ENCODE measurements around the gene BTBD9. TPM values are rescaled to one million over a fixed set of nuclear protein-coding genes. Genes with fewer than 3 reads are reported as not detected.
A peak's percentile ranks its signal among the peaks of the same experiment; 100 is the strongest.

Gene BTBD9
- polyA plus RNA-seq, 2 of the 4 experiments (the other 2 are of a cell fraction), result 2.3 to 4.6 TPM

DNA sequence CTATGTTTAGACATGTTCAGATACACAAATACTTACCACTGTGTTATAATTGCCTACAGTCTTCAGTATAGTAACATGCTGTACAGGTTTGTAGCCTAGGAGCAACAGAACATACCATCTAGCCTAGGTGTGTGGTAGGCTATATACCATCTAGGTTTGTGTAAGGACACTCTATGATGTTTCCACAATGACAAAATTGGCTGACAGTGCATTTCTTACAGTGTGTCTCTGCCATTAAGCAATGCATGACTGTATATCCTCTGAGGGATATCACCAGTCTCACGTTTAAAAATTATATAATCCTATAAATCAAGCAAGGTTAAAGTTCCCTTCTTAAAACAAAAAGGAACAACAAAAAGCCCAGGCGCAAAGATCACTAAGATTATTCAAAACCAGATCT lies 352.2 kb downstream of the BTBD9 start:
- no peak for ATAC-seq
- H3K4me3 ChIP-seq, result no peak overlapping the region
- no peak for DNase-seq (ENCODE audit: low read depth in 1 of 2, low spot score in 1 of 2)
- no peak for FAIRE-seq
- H3K4me2 ChIP-seq, result no peak overlapping the region
- TF ChIP-seq RCOR1 (IDR thresholded peaks at IDR 0.05; ENCODE audit: low read depth, low read length), result no peak
- TF ChIP-seq PHF8 (IDR thresholded peaks at IDR 0.05; ENCODE audit: borderline replicate concordance, low read depth), result no peak
- TF ChIP-seq BHLHE40 (IDR thresholded peaks at IDR 0.05; ENCODE audit: low read depth, low read length), result no peak
- no peak for TF ChIP-seq JUN (IDR thresholded peaks at IDR 0.05)
- TF ChIP-seq MAFK (IDR thresholded peaks at IDR 0.05; ENCODE audit: partially characterized antibody), result peak; percentile 83
- TF ChIP-seq, protein P1, sequence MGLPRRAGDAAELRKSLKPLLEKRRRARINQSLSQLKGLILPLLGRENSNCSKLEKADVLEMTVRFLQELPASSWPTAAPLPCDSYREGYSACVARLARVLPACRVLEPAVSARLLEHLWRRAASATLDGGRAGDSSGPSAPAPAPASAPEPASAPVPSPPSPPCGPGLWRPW (IDR thresholded peaks at IDR 0.05), result no peak
- no peaks in the 10 kb centered on the region for H3K4me1 ChIP-seq
- no peak overlapping the region for H3K27ac ChIP-seq
- CTCF ChIA-PET, result no interaction called here
- 77% methylated on average over 2 of the region's 2 CpGs for WGBS (ENCODE audit: missing lambda C conversion rate)
- POLR2A ChIA-PET, result no interaction called here
- H3K9me3 ChIP-seq, result no peaks in the 10 kb centered on the region

DNA sequence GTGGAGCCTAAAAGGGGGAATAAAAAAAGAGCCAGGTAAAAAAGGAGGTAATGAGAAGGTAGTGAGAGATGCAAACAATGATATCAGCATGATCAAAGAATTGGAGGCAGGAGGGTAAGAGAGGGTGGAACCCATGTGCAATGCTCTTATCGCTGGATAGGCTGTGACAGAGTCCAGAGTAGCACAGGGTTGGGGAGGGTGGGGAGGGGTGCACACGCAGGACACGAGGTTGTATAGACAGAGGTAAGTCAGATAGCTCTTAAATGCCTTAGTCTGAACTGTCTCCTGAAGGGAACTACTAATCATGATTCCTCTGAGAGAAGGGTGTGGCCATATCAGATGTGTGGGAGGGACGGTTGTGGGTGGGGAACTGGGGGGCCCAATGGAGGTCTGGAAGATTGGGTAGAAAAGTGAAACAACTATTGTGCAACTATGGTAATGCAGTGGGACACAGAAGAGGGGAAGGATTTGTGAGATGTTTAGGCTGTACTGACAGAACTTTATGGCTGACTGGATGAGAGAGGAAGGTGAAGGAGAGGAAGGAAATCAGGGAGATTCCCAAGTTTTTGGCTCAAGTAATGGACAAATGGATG lies 354.8 kb downstream of the BTBD9 start:
- ChIA-PET POLR2A (no interaction called here), CTCF (no interaction called here)
- WGBS (ENCODE audit: missing lambda C conversion rate), result 89% methylated on average over 4 of the region's 4 CpGs
- no peak for TF ChIP-seq GATA3 (IDR thresholded peaks at IDR 0.05; ENCODE audit: borderline replicate concordance)
- no peaks in the 10 kb centered on the region for H3K9me3 ChIP-seq
- no peak for FAIRE-seq
- no peak overlapping the region for H3K4me2 ChIP-seq
- H3K4me1 ChIP-seq, result no peaks in the 10 kb centered on the region
- no peak for ATAC-seq
- no peak overlapping the region for H3K27ac ChIP-seq
- no peak for DNase-seq (ENCODE audit: low read depth in 1 of 2, low spot score in 1 of 2)
- no peak overlapping the region for H3K4me3 ChIP-seq

DNA sequence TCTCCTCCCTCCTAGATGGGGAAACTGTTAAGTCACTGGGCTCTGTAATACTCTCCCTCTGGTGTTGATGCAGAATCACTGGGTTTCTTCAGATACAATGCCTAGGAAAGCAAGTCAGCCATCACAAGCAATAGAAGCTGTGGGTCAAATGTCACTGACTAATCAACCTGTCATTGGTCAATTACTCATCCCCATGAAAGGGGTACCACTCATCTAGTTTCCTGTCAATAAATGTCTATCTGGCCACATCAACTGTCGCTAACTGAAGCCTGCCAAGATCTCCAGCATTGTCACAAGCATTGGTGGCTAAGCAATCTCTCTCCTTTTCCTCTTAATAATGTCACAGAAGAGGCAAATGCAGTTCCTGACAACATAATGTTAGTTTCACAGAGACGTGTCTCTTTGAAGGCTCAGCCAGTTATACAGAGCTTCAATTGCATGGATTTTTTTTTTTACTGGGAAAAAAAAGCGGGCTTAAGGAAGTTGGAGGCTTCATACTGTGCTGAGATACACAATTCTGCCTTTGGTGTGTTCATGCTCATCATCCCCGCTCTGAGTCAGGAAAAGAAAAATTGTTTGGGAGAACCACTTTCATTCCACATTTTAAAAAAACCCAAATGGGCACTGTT lies 355.9 kb downstream of the BTBD9 start:
- ChIA-PET POLR2A (no interaction called here), CTCF (interaction anchor here (1.3 kb wide), 1 partner anchor 47 kb away, joined by 3 read pairs; no protein-coding TSS in a partner anchor)
- Histone ChIP-seq H3K4me1 (no peaks in the 10 kb centered on the region), H3K4me3 (no peak overlapping the region), H3K9me3 (no peaks in the 10 kb centered on the region), H3K27ac (no peak overlapping the region), H3K4me2 (no peak overlapping the region)
- DNase-seq (ENCODE audit: low read depth in 1 of 2, low spot score in 1 of 2), result no peak
- ATAC-seq, result no peak
- WGBS (ENCODE audit: missing lambda C conversion rate), result 87% methylated on average over 4 of the region's 4 CpGs
- no peak for FAIRE-seq
- TF ChIP-seq, protein P2, sequence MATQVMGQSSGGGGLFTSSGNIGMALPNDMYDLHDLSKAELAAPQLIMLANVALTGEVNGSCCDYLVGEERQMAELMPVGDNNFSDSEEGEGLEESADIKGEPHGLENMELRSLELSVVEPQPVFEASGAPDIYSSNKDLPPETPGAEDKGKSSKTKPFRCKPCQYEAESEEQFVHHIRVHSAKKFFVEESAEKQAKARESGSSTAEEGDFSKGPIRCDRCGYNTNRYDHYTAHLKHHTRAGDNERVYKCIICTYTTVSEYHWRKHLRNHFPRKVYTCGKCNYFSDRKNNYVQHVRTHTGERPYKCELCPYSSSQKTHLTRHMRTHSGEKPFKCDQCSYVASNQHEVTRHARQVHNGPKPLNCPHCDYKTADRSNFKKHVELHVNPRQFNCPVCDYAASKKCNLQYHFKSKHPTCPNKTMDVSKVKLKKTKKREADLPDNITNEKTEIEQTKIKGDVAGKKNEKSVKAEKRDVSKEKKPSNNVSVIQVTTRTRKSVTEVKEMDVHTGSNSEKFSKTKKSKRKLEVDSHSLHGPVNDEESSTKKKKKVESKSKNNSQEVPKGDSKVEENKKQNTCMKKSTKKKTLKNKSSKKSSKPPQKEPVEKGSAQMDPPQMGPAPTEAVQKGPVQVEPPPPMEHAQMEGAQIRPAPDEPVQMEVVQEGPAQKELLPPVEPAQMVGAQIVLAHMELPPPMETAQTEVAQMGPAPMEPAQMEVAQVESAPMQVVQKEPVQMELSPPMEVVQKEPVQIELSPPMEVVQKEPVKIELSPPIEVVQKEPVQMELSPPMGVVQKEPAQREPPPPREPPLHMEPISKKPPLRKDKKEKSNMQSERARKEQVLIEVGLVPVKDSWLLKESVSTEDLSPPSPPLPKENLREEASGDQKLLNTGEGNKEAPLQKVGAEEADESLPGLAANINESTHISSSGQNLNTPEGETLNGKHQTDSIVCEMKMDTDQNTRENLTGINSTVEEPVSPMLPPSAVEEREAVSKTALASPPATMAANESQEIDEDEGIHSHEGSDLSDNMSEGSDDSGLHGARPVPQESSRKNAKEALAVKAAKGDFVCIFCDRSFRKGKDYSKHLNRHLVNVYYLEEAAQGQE (IDR thresholded peaks at IDR 0.05), result no peak
- TF ChIP-seq, protein P1 (IDR thresholded peaks at IDR 0.05), result no peak
- TF ChIP-seq RNF2 (IDR thresholded peaks at IDR 0.05; ENCODE audit: borderline replicate concordance, low read depth) (no peak), NPAS2 (CRISPR knock-in tag; IDR thresholded peaks at IDR 0.05; ENCODE audit: borderline replicate concordance) (no peak), FOXS1 (CRISPR knock-in tag; IDR thresholded peaks at IDR 0.05) (no peak), CBX2 (IDR thresholded peaks at IDR 0.05; ENCODE audit: borderline replicate concordance, low read depth) (no peak), EHF (CRISPR knock-in tag; IDR thresholded peaks at IDR 0.05) (no peak), HEYL (CRISPR knock-in tag; IDR thresholded peaks at IDR 0.05) (no peak), KDM1A (IDR thresholded peaks at IDR 0.05; ENCODE audit: low read depth) (no peak), PHF8 (IDR thresholded peaks at IDR 0.05; ENCODE audit: borderline replicate concordance, low read depth) (no peak), RAD21 (conservative IDR thresholded peaks at IDR 0.05 in 1 of 2, IDR thresholded peaks at IDR 0.05 in 1 of 2) (no peak), RARB (CRISPR knock-in tag; IDR thresholded peaks at IDR 0.05) (no peak), FOSB (CRISPR knock-in tag; IDR thresholded peaks at IDR 0.05) (no peak), JUN (IDR thresholded peaks at IDR 0.05) (no peak), CEBPB (IDR thresholded peaks at IDR 0.05) (no peak), ZFP36 (IDR thresholded peaks at IDR 0.05; ENCODE audit: borderline replicate concordance, partially characterized antibody) (no peak)
- TF ChIP-seq, protein P3, sequence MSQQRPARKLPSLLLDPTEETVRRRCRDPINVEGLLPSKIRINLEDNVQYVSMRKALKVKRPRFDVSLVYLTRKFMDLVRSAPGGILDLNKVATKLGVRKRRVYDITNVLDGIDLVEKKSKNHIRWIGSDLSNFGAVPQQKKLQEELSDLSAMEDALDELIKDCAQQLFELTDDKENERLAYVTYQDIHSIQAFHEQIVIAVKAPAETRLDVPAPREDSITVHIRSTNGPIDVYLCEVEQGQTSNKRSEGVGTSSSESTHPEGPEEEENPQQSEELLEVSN (IDR thresholded peaks at IDR 0.05; ENCODE audit: borderline replicate concordance, low read depth), result no peak

All from A549 (cell line).